ENCODE data around the gene SRGAP2. TPM values are rescaled to one million over a fixed set of nuclear protein-coding genes. Genes with fewer than 3 reads are reported as not detected.
"Not testable (repeated sequence)": the region's sequence is repeated elsewhere in the genome, so short reads cannot be mapped to it uniquely, and the experiment has no call there.

SRGAP2 gene
- total and polyA plus RNA-seq, 2 experiments from 2014 or later = 43.2 to 81.0 TPM

DNA sequence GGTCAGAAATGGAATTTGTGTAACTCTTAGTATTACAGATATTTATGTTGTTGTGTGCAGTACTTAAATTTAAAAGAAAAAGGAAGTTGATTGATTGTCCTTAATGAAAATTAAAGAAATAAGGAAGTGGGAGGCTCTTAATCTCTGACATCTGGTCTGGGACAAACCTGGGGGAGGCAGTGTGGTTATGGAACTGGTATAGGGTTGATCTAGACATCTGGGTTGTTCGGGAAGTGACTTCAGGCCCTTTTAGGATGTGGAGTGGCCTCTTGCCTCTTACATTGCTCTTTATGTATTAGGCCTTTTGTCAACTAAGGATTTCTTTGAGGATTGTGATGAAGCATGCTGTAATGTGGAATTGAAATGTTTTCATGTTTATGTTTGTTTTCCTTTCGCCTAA, 15.4 kb downstream of the SRGAP2 start:
- H3K9me3 ChIP-seq (ENCODE audit: low read depth); H3K27me3 ChIP-seq; H3K36me3 ChIP-seq; DNase-seq (ENCODE audit: low read depth in 1 of 2, low spot score in 1 of 2); H3K4me3 ChIP-seq; H3K27ac ChIP-seq; H3K4me1 ChIP-seq (ENCODE audit: low read depth): not testable (repeated sequence)

DNA sequence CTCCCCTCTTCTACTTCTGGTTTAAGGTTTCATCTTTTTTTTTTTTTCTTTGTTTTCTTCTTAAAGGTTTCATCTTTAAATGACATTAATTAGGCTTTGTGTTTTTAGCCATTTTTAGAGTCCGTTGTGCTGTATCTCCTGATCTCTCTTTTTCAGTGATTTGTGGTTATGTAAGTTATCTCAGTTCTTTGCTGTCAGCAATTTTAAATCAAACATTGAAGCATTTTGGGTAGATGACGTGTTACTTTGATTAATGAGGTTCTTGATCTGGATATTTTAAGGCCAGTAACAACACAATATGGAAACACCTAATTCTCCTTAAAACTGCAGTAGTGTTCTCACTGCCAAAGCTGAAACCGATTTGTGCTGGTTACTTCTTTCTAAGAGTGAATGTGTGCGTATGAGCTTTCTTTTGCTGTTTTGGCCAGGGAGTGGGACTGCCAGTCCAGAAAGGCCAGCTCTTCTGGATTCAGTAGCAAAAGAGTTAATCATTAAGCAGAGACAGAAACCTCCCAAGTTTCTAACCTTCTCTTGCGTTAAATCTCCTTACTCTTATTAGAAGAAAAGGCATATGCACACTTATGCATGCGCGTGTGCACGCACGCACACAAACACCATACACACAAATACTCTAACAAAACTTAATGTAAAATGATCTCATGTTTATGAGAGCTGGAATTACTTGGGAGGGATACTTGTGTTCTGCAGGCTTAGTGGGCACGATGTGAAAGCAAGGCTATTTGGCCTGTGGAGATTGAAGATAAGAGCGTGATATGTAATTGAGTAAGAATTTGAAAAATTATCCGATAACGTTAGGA, 16.4 kb downstream of the SRGAP2 start:
- not testable (repeated sequence) for H3K27ac ChIP-seq; H3K9me3 ChIP-seq (ENCODE audit: low read depth); H3K27me3 ChIP-seq; H3K36me3 ChIP-seq; H3K4me1 ChIP-seq (ENCODE audit: low read depth); H3K4me3 ChIP-seq; DNase-seq (ENCODE audit: low read depth in 1 of 2, low spot score in 1 of 2)

- not testable (repeated sequence) for H3K27ac ChIP-seq, H3K4me3 ChIP-seq
- DNase-seq (ENCODE audit: low read depth in 1 of 2, low spot score in 1 of 2) = peak in 1 of 2 donors; percentile 3
These were observed 17.1 kb downstream of the SRGAP2 start for GRCh38 chr1:206220332-206221000.

GRCh38 chr1:206221585-206221984, 18.2 kb downstream of the SRGAP2 start:
- DNase-seq (ENCODE audit: low read depth in 1 of 2, low spot score in 1 of 2); H3K4me3 ChIP-seq; H3K27me3 ChIP-seq; H3K9me3 ChIP-seq (ENCODE audit: low read depth); H3K27ac ChIP-seq; H3K4me1 ChIP-seq (ENCODE audit: low read depth); H3K36me3 ChIP-seq: not testable (repeated sequence)

More at GRCh38 chr1:206220332-206221000, 17.1 kb downstream of the SRGAP2 start:
- not testable (repeated sequence) for H3K4me1 ChIP-seq (ENCODE audit: low read depth); H3K9me3 ChIP-seq (ENCODE audit: low read depth); H3K36me3 ChIP-seq; H3K27me3 ChIP-seq

- not testable (repeated sequence) for DNase-seq (ENCODE audit: low read depth in 1 of 2, low spot score in 1 of 2); H3K27me3 ChIP-seq; H3K36me3 ChIP-seq; H3K4me1 ChIP-seq (ENCODE audit: low read depth); H3K27ac ChIP-seq; H3K4me3 ChIP-seq; H3K9me3 ChIP-seq (ENCODE audit: low read depth)
These were observed 20.9 kb downstream of the SRGAP2 start for GRCh38 chr1:206224190-206224776.

- not testable (repeated sequence) for H3K4me3 ChIP-seq; H3K9me3 ChIP-seq (ENCODE audit: low read depth); H3K36me3 ChIP-seq; H3K27me3 ChIP-seq; H3K4me1 ChIP-seq (ENCODE audit: low read depth); DNase-seq (ENCODE audit: low read depth in 1 of 2, low spot score in 1 of 2); H3K27ac ChIP-seq
These were observed 22.0 kb downstream of the SRGAP2 start for GRCh38 chr1:206225386-206225785.

- H3K36me3 ChIP-seq; H3K27me3 ChIP-seq; H3K9me3 ChIP-seq (ENCODE audit: low read depth); H3K4me3 ChIP-seq; H3K4me1 ChIP-seq (ENCODE audit: low read depth); DNase-seq (ENCODE audit: low read depth in 1 of 2, low spot score in 1 of 2); H3K27ac ChIP-seq: not testable (repeated sequence)
These were observed 23.5 kb downstream of the SRGAP2 start for GRCh38 chr1:206226886-206227285.

DNA sequence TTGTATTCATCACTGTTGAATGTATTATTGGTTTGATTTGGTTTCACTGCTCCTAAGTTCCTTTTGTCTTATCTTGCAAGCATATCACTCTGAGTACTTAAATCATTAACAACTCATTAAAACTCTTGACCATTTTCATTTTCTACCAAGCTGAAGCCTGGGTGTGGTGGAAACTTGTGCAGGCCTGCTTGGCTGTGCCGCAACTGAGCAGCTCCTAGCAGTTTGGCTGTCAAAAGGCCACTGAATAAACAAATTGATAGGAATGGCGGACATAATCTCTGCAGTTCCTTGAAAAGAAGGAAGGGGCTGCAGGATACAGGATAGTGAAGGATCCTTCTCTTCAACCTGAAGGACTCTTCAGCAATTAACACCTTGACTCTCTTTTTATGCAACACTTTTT, 25.9 kb downstream of the SRGAP2 start:
- H3K27ac ChIP-seq; H3K4me1 ChIP-seq (ENCODE audit: low read depth); H3K4me3 ChIP-seq; H3K36me3 ChIP-seq; DNase-seq (ENCODE audit: low read depth in 1 of 2, low spot score in 1 of 2); H3K9me3 ChIP-seq (ENCODE audit: low read depth); H3K27me3 ChIP-seq: not testable (repeated sequence)

GRCh38 chr1:206231989-206232388, 28.6 kb downstream of the SRGAP2 start:
- not testable (repeated sequence) for H3K36me3 ChIP-seq; H3K4me3 ChIP-seq; H3K27ac ChIP-seq; H3K9me3 ChIP-seq (ENCODE audit: low read depth); H3K27me3 ChIP-seq; H3K4me1 ChIP-seq (ENCODE audit: low read depth)
- DNase-seq (ENCODE audit: low read depth in 1 of 2, low spot score in 1 of 2) = peak in 1 of 2 donors; percentile 4

DNA sequence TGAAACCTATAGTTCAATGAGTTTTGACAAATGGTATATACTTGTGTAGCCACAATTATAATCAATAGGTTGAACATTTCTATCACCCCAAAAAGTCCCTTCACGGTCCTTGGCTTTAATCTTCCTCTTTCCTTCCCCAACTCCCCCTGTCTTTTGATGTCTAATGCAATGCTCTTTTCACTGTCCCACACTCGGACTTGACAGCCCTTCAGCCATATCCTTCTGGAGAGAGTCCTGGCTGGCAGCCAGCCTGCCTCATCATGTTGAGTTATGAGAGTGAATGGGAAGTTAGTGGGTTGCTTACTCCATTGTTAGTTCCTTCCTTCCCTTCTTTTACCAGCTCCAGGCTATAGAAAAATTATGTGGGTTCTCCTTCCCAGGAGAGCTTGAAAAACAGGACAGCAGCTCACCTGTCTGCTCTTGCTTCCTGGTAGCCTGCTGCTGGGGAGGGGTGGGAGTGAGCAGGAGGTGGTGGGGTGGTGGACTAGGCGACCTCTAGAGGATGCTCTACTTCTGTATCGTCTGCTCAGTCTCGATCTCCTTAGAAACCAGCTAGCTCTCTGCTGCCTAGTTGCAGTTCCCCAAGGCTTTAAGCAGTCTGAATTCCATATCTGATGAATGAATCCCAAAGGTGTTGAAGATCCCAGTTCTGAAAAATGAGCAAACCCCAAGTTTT, 29.8 kb downstream of the SRGAP2 start:
- not testable (repeated sequence) for H3K36me3 ChIP-seq; H3K9me3 ChIP-seq (ENCODE audit: low read depth); H3K4me1 ChIP-seq (ENCODE audit: low read depth); H3K27ac ChIP-seq; DNase-seq (ENCODE audit: low read depth in 1 of 2, low spot score in 1 of 2); H3K27me3 ChIP-seq; H3K4me3 ChIP-seq

- not testable (repeated sequence) for H3K9me3 ChIP-seq (ENCODE audit: low read depth); H3K27ac ChIP-seq; H3K27me3 ChIP-seq; H3K4me1 ChIP-seq (ENCODE audit: low read depth); H3K36me3 ChIP-seq; DNase-seq (ENCODE audit: low read depth in 1 of 2, low spot score in 1 of 2); H3K4me3 ChIP-seq
These were observed 31.0 kb downstream of the SRGAP2 start for GRCh38 chr1:206234189-206234916.

GRCh38 chr1:206235190-206235589, 31.8 kb downstream of the SRGAP2 start:
- not testable (repeated sequence) for H3K4me1 ChIP-seq (ENCODE audit: low read depth); H3K27me3 ChIP-seq; H3K9me3 ChIP-seq (ENCODE audit: low read depth); H3K36me3 ChIP-seq; H3K27ac ChIP-seq; H3K4me3 ChIP-seq; DNase-seq (ENCODE audit: low read depth in 1 of 2, low spot score in 1 of 2)

DNA sequence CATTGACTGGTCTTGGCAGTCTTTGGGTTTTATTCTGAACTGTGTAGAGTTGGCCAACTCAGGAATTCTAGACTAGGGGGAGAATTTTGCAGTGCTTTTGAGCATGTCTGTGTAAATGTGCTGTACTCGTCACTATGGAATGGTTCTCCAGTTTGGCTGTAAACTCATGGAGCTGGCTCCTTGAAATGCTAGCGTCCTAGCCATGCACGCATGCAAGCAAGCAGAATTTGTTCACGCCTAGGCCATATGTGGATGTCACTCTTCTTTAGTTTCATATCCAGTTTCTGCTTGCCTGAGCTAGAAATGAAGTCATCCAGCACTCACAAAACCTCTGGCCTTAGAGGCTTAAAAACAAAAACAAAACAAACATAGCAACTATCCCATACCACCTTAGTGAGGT, 36.9 kb downstream of the SRGAP2 start:
- peak in 1 of 2 donors; percentile 3 for DNase-seq (ENCODE audit: low read depth in 1 of 2, low spot score in 1 of 2)
- H3K27ac ChIP-seq; H3K9me3 ChIP-seq (ENCODE audit: low read depth); H3K4me1 ChIP-seq (ENCODE audit: low read depth); H3K4me3 ChIP-seq; H3K27me3 ChIP-seq; H3K36me3 ChIP-seq: not testable (repeated sequence)

All from cardiac muscle cell (in vitro differentiated cells and primary cell).